ENCODE measurements around the gene ARVCF. TPM values are rescaled to one million over a fixed set of nuclear protein-coding genes. Genes with fewer than 3 reads are reported as not detected.

ARVCF gene
- total RNA-seq, 1 donor from 2014 or later, result 109 TPM

- TF ChIP-seq CTCF (conservative IDR thresholded peaks at IDR 0.05; ENCODE audit: low read depth, low read length), result no peak
- H3K4me3 ChIP-seq (ENCODE audit: low read depth, low read length), result no peak overlapping the region
- DNase-seq (ENCODE audit: low read depth), result no peak
These were observed 7.6 kb downstream of the ARVCF start for GRCh38 chr22:20009018-20009491.

- TF ChIP-seq CTCF (conservative IDR thresholded peaks at IDR 0.05; ENCODE audit: low read depth, low read length), result no peak
- DNase-seq (ENCODE audit: low read depth), result no peak
- no peak overlapping the region for H3K4me3 ChIP-seq (ENCODE audit: low read depth, low read length)
These were observed 8.2 kb downstream of the ARVCF start for GRCh38 chr22:20008221-20008995.

GRCh38 chr22:20004464-20004863 lies 12.2 kb downstream of the ARVCF start:
- no peak for TF ChIP-seq CTCF (conservative IDR thresholded peaks at IDR 0.05; ENCODE audit: low read depth, low read length)
- no peak for DNase-seq (ENCODE audit: low read depth)
- H3K4me3 ChIP-seq (ENCODE audit: low read depth, low read length), result no peak overlapping the region

- DNase-seq (ENCODE audit: low read depth), result no peak
- H3K4me3 ChIP-seq (ENCODE audit: low read depth, low read length), result no peak overlapping the region
- TF ChIP-seq CTCF (conservative IDR thresholded peaks at IDR 0.05; ENCODE audit: low read depth, low read length), result no peak
These were observed 13.3 kb downstream of the ARVCF start for GRCh38 chr22:20003304-20003703.

- no peak for TF ChIP-seq CTCF (conservative IDR thresholded peaks at IDR 0.05; ENCODE audit: low read depth, low read length)
- DNase-seq (ENCODE audit: low read depth), result no peak
These were observed 14.0 kb downstream of the ARVCF start for GRCh38 chr22:20002636-20003035.

GRCh38 chr22:20002128-20002527 lies 14.5 kb downstream of the ARVCF start:
- no peak overlapping the region for H3K4me3 ChIP-seq (ENCODE audit: low read depth, low read length)
- TF ChIP-seq CTCF (conservative IDR thresholded peaks at IDR 0.05; ENCODE audit: low read depth, low read length), result no peak
- no peak for DNase-seq (ENCODE audit: low read depth)

More at GRCh38 chr22:20002636-20003035, 14.0 kb downstream of the ARVCF start:
- no peak overlapping the region for H3K4me3 ChIP-seq (ENCODE audit: low read depth, low read length)
